H9 (cell line): ENCODE data around the gene MORF4L1. TPM values are rescaled to one million over a fixed set of nuclear protein-coding genes. Genes with fewer than 3 reads are reported as not detected.

Experiments used
- DNase-seq: peaks from one replicate; pipeline ENCODE4 v3.0.0-alpha.2; 2017
- H2AFZ ChIP-seq: one replicate; pipeline ENCODE4 v1.6.1; 2013; ENCODE audit warnings: mild to moderate bottlenecking, low read length, control low read depth, moderate library complexity
- H2AK5ac ChIP-seq: 2 replicates; pipeline ENCODE4 v1.6.1; 2013; ENCODE audit warnings: low read length, control low read depth, mixed read lengths; ENCODE audit not compliant: insufficient read length
- H2BK120ac ChIP-seq: one replicate; pipeline ENCODE4 v1.6.1; 2013; ENCODE audit warnings: low read depth, mild to moderate bottlenecking, low read length, control low read depth, inconsistent platforms; ENCODE audit not compliant: poor library complexity, severe bottlenecking
- H2BK12ac ChIP-seq: 2 replicates; pipeline ENCODE4 v1.6.1; 2013; ENCODE audit warnings: low read length, control low read depth, mixed read lengths, low read depth; ENCODE audit not compliant: insufficient read length
- H2BK15ac ChIP-seq: 2 replicates; pipeline ENCODE4 v1.6.1; 2013; ENCODE audit warnings: low read depth, low read length, control low read depth
- H2BK20ac ChIP-seq: one replicate; pipeline ENCODE4 v1.6.1; 2013; ENCODE audit warnings: low read depth, mild to moderate bottlenecking, low read length, control low read depth, inconsistent platforms; ENCODE audit not compliant: poor library complexity, severe bottlenecking
- H2BK5ac ChIP-seq: 2 replicates; pipeline ENCODE4 v1.6.1; 2013; ENCODE audit warnings: low read length, control low read depth, mixed read lengths; ENCODE audit not compliant: insufficient read length
- H3K14ac ChIP-seq: 2 replicates; pipeline ENCODE4 v1.6.1; 2013; ENCODE audit warnings: low read length, control low read depth; ENCODE audit not compliant: insufficient read depth
- H3K18ac ChIP-seq: 2 replicates; pipeline ENCODE4 v1.6.1; 2013; ENCODE audit warnings: low read depth, mild to moderate bottlenecking, mixed read lengths, low read length, control low read depth; ENCODE audit not compliant: insufficient read length
- H3K23ac ChIP-seq: 2 replicates; pipeline ENCODE4 v1.6.1; 2013; ENCODE audit warnings: low read length, control low read depth, mixed read lengths, low read depth; ENCODE audit not compliant: insufficient read length
- H3K23me2 ChIP-seq: 2 replicates; pipeline ENCODE4 v1.6.1; 2013; ENCODE audit warnings: low read depth, mild to moderate bottlenecking, mixed read lengths, low read length, control low read depth; ENCODE audit not compliant: insufficient read length, poor library complexity, severe bottlenecking
- H3K27ac ChIP-seq: 2 replicates; pipeline ENCODE4 v1.5.1; 2013; ENCODE audit warnings: low read length, control low read depth, mixed read lengths, low read depth; ENCODE audit not compliant: insufficient read length
- H3K27me3 ChIP-seq: 2 replicates; pipeline ENCODE4 v1.6.1; 2013; ENCODE audit warnings: low read length, control low read depth, inconsistent platforms; ENCODE audit not compliant: insufficient read depth
- H3K4ac ChIP-seq: 2 replicates; pipeline ENCODE4 v1.6.1; 2013; ENCODE audit warnings: low read depth, mild to moderate bottlenecking, control low read depth, inconsistent platforms, low read length, moderate library complexity
- H3K4me1 ChIP-seq: 2 replicates; pipeline ENCODE4 v1.6.1; 2013; ENCODE audit warnings: low read length, control low read depth, inconsistent platforms; ENCODE audit not compliant: insufficient read depth
- H3K4me2 ChIP-seq: 2 replicates; pipeline ENCODE4 v1.6.1; 2013; ENCODE audit warnings: low read length, control low read depth, mixed read lengths; ENCODE audit not compliant: insufficient read length, insufficient read depth
- H3K56ac ChIP-seq: 2 replicates; pipeline ENCODE4 v1.6.1; 2013; ENCODE audit warnings: low read depth, mild to moderate bottlenecking, mixed read lengths, low read length, control low read depth; ENCODE audit not compliant: insufficient read length
- H3K79me1 ChIP-seq: 2 replicates; pipeline ENCODE4 v1.6.1; 2013; ENCODE audit warnings: low read depth, mild to moderate bottlenecking, moderate library complexity, low read length, control low read depth, inconsistent platforms; ENCODE audit not compliant: insufficient read depth, poor library complexity, severe bottlenecking
- H3K79me2 ChIP-seq: 2 replicates; pipeline ENCODE4 v1.6.1; 2013; ENCODE audit warnings: low read length, control low read depth, inconsistent platforms; ENCODE audit not compliant: insufficient read depth
- H3K9ac ChIP-seq: 2 replicates; pipeline ENCODE4 v1.6.1; 2013; ENCODE audit warnings: low read length, control low read depth, mixed read lengths; ENCODE audit not compliant: insufficient read length; ENCODE audit errors: extremely low read depth
- H3K9me3 ChIP-seq: one replicate; pipeline ENCODE4 v1.6.1; 2013; ENCODE audit warnings: low read depth, low read length, inconsistent platforms; ENCODE audit not compliant: control insufficient read depth
- H3T11ph ChIP-seq: one replicate; pipeline ENCODE4 v1.6.1; 2013; ENCODE audit warnings: mild to moderate bottlenecking, low read length, control low read depth, inconsistent platforms
- H4K20me1 ChIP-seq: one replicate; pipeline ENCODE4 v1.6.1; 2013; ENCODE audit not compliant: control insufficient read depth, insufficient read length, insufficient read depth
- H4K5ac ChIP-seq: 2 replicates; pipeline ENCODE4 v1.6.1; 2013; ENCODE audit warnings: low read depth, mild to moderate bottlenecking, mixed read lengths, low read length, control low read depth; ENCODE audit not compliant: insufficient read length
- H4K8ac ChIP-seq: replicated peaks from 2 replicates; pipeline ENCODE4 v1.6.1; 2013; ENCODE audit warnings: low read length, control low read depth, mixed read lengths, low read depth; ENCODE audit not compliant: insufficient read length
- H4K91ac ChIP-seq: 2 replicates; pipeline ENCODE4 v1.6.1; 2013; ENCODE audit warnings: low read depth, mild to moderate bottlenecking, moderate library complexity, mixed read lengths, low read length, control low read depth; ENCODE audit not compliant: insufficient read length
- H3K27ac Mint-ChIP-seq, 3 experiments: 2 replicates in 2 of 3; 3 replicates in 1 of 3; pipeline ENCODE4 v1.8.0; 2020 to 2021; ENCODE audit warnings: mixed read lengths in 3 of 3, mild to moderate bottlenecking in 1 of 3, moderate library complexity in 1 of 3
- H3K27me3 Mint-ChIP-seq: 2 replicates; pipeline ENCODE4 v1.8.0; 2021; ENCODE audit warnings: low read depth, mild to moderate bottlenecking, moderate library complexity, mixed read lengths
- H3K36me3 Mint-ChIP-seq, 3 experiments: 2 replicates in 2 of 3; 3 replicates in 1 of 3; pipeline ENCODE4 v1.8.0; 2020 to 2021; ENCODE audit warnings: low read depth in 3 of 3, mixed read lengths in 3 of 3; ENCODE audit not compliant: insufficient read depth in 1 of 3
- H3K4me1 Mint-ChIP-seq, 2 experiments: 2 replicates each; pipeline ENCODE4 v1.8.0; 2020; ENCODE audit warnings: mixed read lengths in 2 of 2
- H3K4me3 Mint-ChIP-seq, 2 experiments: 2 replicates in 1 of 2; 3 replicates in 1 of 2; pipeline ENCODE4 v1.8.0; 2020 to 2021; ENCODE audit warnings: mild to moderate bottlenecking in 2 of 2, mixed read lengths in 2 of 2, moderate library complexity in 1 of 2
- H3K9me3 Mint-ChIP-seq, 2 experiments: 2 replicates in 1 of 2; 3 replicates in 1 of 2; pipeline ENCODE4 v1.8.0; 2020; ENCODE audit warnings: mild to moderate bottlenecking in 2 of 2, mixed read lengths in 2 of 2, moderate library complexity in 1 of 2
- CTCF ChIP-seq: fragments of 200-600 bp; sonication (generic); conservative IDR thresholded peaks from 3 replicates; pipeline ENCODE4 v1.8.0; 2021; ENCODE audit warnings: antibody characterized with exemption, mild to moderate bottlenecking
- WGBS: extraction: QIAGEN DNeasy Blood & Tissue Kit; methylation state at CpG from one replicate; pipeline ENCODE4 v1.1.7; 2013; ENCODE audit warnings: missing lambda C conversion rate, low lambda C conversion rate, mixed read lengths; ENCODE audit not compliant: insufficient read length; ENCODE audit errors: extremely low coverage; 5-methylcytosine and 5-hydroxymethylcytosine counted together
- total RNA-seq: library from RNA; stranded (reverse); gene quantifications from 2 replicates; pipeline ENCODE4 v1.2.1, GENCODE V29; 2021

Gene MORF4L1
- total RNA-seq, 1 experiment from 2014 or later = 544 TPM

GRCh38 chr15:78914027-78914764, 41.5 kb downstream of the MORF4L1 start:
- H3K9me3 Mint-ChIP-seq = no peaks in the 10 kb centered on the region
- H3K4me1 ChIP-seq = no peaks in the 10 kb centered on the region
- H3K27ac ChIP-seq = no peak overlapping the region
- no peak overlapping the region for H4K8ac ChIP-seq
- DNase-seq = no peak
- H2AFZ ChIP-seq = no peak overlapping the region
- H4K91ac ChIP-seq = no peak overlapping the region
- H3K27me3 ChIP-seq = no peaks in the 10 kb centered on the region
- no peak overlapping the region for H3K18ac ChIP-seq
- H3K23me2 ChIP-seq = no peaks in the 10 kb centered on the region
- no peak overlapping the region for H3K9ac ChIP-seq
- no peaks in the 10 kb centered on the region for H3K27me3 Mint-ChIP-seq
- H3K27ac Mint-ChIP-seq = peak overlapping the region in 1 of 3 experiments; percentile 68; a peak in 3 of 7 replicates
- no peak overlapping the region for H2BK20ac ChIP-seq
- H2BK15ac ChIP-seq = no peak overlapping the region
- no peak overlapping the region for H3K23ac ChIP-seq
- no peaks in the 10 kb centered on the region for H3K79me2 ChIP-seq
- no peak overlapping the region for H3K4me2 ChIP-seq
- no peak overlapping the region for H2BK12ac ChIP-seq
- H3K56ac ChIP-seq = no peak overlapping the region
- H3T11ph ChIP-seq = no peak overlapping the region
- H2BK120ac ChIP-seq = no peak overlapping the region
- TF ChIP-seq CTCF = peak; percentile 65
- no peak overlapping the region for H3K4ac ChIP-seq
- WGBS = no CpG with 5 or more reads among the region's 13 CpGs
- H4K20me1 ChIP-seq = no peaks in the 10 kb centered on the region
- no peak overlapping the region for H2AK5ac ChIP-seq
- H3K79me1 ChIP-seq = no peaks in the 10 kb centered on the region
- no peak overlapping the region; the same call in 1 of the 2 replicates for H3K14ac ChIP-seq
- peaks cover 7 to 9% of the 10 kb centered on the region in 2 experiments for H3K4me1 Mint-ChIP-seq
- H4K5ac ChIP-seq = no peak overlapping the region
- no peak overlapping the region for H2BK5ac ChIP-seq
- H3K4me3 Mint-ChIP-seq = no peak overlapping the region; a peak in 1 of 5 replicates
- H3K36me3 Mint-ChIP-seq = peaks cover 13 to 47% (median 43%) of the 10 kb centered on the region in 3 experiments; a peak in 6 of 7 replicates
- no peaks in the 10 kb centered on the region for H3K9me3 ChIP-seq
